GM11168 (cell line): ENCODE data around the gene RCAN2.

Experiments used
- in situ Hi-C: fragments of 300-500 bp; cut with MboI; formaldehyde crosslinking; loops from one replicate; pipeline ENCODE4 v1.12.0; 2022; ENCODE audit warnings: low sequenced_read_pairs; ENCODE audit not compliant: unreplicated experiment

Gene RCAN2

DNA sequence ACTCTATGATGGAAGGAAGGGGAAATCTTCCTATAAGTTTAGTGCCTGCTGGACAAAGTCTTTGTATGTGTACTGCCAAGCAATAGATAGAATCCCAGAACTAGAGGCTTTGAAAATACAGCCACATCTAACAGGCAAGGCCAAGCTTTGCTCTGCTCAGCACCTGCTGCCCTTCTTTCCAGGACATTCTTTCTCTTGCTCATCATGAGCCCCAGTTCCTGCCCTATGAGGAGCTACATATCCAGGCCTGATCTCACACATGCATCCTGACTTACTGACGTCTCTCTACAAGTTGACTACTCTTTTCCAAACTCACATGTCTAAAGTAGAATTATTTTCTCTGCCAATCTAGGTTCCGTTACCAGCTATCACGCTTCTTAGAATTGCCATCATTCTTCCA is 256.0 kb downstream of the RCAN2 start:
- in situ Hi-C loops: no loop called here

DNA sequence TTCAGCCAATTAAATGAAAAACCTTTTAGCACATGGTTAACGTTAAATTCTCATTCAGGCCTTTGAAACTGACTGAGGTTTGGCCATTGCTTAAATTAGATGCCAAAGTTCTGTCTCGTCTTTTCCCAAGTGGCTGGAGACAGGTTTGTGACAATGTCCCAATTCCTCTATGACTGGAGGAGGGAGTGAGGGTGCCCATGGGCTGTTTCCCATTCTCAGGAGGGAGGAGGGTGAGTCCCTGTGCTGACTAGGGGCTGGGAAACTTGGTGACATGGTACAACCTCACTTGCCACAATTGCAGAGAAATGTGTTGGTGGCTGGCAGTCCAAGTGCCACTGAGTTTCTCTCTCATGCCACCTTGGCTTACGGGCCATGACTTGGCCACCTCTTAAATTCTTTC is 256.5 kb downstream of the RCAN2 start:
- in situ Hi-C loops: no loop called here

DNA sequence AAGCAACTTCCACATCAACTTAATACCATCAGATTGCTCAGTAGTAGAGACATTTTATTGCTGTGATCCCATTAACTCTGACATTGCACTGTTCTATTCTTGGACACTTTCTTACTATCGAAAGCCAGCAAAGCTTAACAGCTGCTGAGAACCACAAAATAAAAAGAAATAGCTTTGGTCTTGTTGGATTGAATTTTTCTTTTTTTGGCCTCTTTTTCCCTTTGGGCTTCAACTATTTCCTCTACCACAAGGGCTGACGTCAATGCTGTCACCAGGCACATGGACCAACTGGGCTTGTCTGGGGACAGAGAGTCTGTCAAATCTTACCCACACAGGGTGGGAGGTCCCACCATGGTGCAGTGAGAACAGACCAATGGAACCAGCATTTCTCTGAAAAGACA is 257.1 kb downstream of the RCAN2 start:
- in situ Hi-C loops: no loop called here

DNA sequence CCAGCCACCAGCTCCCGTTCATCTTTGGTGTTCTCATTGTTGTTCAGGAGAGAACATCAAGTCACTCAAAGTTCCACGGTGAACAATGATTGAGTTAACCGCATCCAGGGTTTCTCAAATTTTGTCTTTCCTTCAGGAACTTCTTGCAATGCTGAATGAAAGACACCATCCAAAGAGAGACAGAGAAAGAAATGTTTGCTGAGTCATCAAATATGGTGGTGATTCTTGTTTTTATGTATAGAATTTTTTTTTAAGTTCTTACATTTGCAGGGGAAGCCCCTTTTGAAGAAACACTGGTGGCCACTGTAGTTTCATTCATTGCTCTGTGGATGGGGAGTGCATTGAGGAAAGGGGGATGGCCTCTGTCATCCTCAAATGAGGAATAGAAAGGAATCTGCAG is 258.1 kb downstream of the RCAN2 start:
- in situ Hi-C loops: no loop called here

DNA sequence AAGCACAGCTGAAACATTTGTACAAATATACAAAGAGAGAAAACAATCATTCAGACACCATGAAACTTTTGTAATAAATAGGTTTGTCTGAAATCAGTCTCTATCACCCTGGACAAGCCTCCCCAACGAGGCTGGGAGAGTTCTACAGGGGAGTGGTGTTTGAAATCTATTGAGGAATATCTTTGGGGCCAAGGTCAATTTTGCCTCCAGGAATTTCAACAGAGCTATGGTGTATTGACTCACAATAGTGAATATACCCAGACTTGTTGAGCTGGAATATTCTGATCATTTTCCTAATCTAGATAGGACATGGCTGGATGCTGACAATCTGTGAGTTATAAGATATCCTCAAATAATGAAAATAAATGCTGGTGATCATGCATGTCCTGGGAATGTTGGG is 269.0 kb downstream of the RCAN2 start:
- in situ Hi-C loops: loop anchor here (10.0 to 25.0 kb wide), 3 partner anchors 147 to 390 kb away; no protein-coding TSS in a partner anchor

DNA sequence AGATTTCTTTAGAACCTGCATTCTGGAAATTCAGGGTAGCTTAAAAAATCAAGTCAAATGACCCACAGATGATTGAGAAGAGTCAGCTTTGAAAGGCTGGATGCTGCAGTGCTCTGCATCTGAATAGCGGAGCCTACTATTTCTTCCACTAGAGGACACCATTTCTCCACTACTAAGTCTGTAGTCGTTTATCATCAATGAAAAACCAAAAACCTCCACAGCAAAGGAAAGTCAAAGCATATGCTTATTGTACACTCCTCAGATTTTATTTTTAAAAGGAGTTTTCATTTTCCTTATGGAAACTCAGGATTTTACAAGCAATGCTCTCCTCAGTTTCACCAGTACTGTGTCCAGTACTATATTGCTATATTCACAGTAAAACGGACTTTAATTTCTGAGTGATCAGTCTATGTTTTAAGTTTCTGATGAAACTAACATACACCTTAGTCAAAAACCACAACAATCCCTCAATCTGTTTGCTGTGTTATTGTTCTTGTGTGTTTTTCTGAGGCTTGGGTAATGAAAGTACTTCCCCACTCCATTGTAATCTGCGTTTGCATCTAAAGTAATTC is 269.9 kb downstream of the RCAN2 start:
- in situ Hi-C loops: loop anchor here (10.0 to 25.0 kb wide), 3 partner anchors 147 to 391 kb away; no protein-coding TSS in a partner anchor

DNA sequence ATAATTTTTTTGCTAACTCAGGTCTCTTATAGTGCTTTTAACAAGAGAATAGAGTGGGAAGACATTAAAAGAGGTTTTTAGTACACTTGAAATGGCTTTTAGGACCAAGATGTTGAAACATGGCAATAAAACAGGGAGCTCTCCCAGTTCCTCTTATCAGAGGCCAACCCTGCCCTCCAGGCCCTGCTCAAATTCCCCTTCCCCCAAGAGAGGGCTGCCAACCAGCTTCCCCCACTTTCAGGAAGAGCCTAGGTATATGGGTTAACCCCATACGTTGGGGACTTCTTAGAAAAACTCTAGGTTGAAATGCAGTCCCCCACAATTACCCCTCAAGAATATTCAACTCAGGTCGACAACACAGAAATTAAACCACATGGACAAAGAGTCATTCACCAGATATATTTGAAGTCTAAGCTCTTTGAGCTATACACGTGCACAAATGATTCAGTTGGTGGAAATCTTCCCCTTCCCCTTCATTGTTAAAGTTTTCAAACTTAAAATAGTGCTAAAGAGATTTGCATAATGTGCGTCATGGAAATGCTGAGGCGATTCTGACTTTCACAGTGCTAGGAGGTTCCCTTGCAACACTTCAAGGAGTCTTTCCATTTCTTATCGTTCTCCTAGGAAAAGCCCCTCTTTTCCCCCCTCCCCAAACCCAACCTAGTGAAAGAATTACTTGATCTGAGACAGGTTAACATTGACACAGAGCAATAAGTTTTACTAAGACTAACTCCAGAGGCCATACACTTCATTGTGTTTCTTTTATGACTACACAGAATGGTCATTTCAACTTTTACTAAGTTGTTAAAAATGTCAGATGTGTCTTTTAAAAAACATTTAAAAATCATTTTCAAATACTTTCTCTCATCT is 270.7 kb downstream of the RCAN2 start:
- in situ Hi-C loops: loop anchor here (10.0 to 25.0 kb wide), 3 partner anchors 146 to 392 kb away; no protein-coding TSS in a partner anchor

DNA sequence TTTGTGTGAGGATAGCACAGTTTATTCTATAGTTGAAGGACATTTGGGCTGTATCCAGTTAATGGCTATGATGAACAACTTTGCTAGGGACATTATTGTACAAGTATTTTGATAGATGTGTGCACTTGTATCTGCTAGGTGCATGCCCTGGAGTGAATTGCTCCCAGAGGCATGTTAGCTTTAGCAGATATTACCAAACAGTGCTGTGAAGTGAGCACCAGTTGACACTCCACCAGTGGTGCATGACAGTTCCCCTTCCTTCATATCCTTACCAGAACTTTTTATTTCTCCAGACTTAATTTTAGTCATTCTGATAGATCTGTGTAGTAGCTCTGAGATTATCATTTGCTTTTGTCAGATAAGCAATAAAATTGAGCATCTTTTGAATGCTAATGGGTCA is 271.6 kb downstream of the RCAN2 start:
- in situ Hi-C loops: loop anchor here (10.0 to 25.0 kb wide), 3 partner anchors 145 to 393 kb away; no protein-coding TSS in a partner anchor

DNA sequence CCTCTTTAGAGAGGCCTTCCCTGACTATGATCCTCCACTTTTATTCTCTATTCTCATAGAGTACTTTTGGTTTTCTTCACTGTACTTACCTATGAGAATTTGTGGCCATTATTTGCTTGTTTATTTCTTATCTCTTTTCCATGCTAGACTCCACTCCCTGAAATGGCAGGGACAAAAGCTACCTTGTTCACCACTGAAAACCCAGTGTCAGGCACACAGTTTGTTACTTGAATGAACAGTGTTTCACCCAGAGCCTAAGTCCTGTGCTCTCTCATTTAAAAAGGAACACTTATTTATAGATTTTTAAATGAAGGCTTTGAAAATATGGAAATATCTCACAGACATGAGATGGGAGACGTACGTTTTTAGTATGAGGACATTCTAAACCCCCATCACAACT is 272.8 kb downstream of the RCAN2 start:
- in situ Hi-C loops: loop anchor here (25.0 kb wide), 1 partner anchor 394 kb away; no protein-coding TSS in a partner anchor

DNA sequence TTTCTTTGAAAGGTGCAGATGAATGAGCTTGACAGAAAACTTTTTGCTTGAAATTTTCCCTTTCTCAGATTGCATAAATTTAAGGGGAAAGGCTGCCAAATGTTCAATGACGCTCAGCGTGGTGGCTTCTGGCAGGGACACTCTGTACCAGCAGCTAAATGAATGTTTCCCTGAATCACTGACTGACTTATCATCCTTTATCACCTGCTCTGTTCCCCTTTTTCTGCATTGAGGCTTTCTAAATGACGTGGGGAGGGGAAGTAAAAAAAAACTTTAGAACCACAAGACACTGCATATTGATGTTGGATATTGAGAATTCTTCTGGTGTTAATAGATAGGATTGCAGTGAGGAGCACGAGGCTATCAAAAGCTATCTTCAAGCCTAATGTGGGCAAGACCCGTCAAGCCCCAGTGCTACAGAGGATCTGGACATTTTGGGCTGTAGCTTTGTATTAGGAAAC is 273.5 kb downstream of the RCAN2 start:
- in situ Hi-C loops: loop anchor here (25.0 kb wide), 1 partner anchor 395 kb away; no protein-coding TSS in a partner anchor

DNA sequence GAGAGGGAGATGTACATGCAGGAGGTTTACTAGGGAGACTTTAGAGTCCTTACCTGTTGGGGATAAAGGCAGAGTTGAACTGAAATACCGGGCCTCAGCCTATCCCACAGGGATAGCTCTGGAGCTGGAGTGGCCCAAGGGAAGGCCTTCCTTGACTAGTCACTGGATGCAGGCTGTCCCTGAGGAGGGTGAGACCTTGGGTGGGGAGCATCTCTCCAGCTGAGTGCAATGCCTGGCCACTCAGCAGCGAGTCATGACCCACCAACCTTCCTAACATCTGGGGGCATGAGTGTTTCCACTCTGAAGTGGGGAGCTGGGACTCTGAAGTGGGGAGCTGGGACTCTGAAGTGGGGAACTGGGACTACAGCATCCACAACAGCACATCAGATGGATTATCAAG is 274.4 kb downstream of the RCAN2 start:
- in situ Hi-C loops: loop anchor here (25.0 kb wide), 1 partner anchor 395 kb away; no protein-coding TSS in a partner anchor

DNA sequence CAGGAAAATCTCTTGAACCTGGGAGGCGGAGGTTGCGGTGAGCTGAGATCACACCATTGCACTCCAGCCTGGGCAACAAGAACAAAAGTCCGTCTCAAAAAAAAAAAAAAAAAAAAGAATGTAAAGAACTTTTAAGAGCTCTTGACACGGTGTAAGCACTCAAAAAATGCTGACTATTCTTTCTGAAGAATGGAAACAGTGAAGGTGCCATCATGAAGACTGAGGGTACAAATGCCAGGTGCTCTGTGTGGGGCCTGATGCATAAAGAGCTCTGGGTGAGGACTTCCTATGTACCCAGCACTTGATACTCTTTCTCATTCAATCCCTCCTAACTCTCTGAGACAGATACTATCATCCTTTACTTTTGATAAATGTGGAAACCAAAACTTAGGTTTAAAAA is 275.5 kb downstream of the RCAN2 start:
- in situ Hi-C loops: loop anchor here (25.0 kb wide), 1 partner anchor 397 kb away; no protein-coding TSS in a partner anchor

DNA sequence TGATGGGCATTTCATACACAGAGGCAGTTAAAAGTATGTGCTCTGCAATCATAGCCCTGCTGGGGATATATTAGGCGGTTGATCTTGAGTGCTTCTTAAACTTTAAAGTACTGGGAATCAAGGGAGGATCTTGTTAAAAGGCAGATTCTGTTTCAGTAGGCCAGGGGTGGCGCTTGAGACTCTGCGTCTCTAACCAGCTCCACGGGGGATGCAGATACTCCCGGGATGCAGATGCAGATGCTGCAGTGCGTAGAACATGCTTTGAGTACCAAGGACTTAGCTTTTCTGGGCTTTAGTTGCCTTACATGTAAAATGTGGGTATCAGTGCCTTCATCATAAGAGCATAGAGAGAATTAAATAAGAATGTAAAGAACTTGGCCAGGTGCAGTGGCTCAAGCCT is 276.0 kb downstream of the RCAN2 start:
- in situ Hi-C loops: loop anchor here (25.0 kb wide), 1 partner anchor 397 kb away; no protein-coding TSS in a partner anchor

DNA sequence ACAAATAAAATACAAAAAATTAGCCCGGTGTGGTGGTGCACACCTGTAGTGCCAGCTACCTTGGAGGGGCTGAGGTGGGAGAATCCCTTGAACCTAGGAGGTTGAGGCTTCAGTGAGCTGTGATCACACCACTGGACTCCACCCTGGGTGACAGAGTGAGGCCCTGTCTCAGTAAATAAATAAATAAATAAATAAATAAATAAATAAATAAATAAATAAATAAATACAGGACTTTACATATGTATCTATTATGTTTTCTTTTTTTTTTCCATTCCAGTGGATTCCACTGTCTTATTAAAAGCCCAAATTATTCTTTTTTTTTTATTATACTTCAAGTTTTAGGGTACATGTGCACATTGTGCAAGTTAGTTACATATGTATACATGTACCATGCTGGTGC is 279.3 kb downstream of the RCAN2 start:
- in situ Hi-C loops: loop anchor here (25.0 kb wide), 1 partner anchor 400 kb away; no protein-coding TSS in a partner anchor

DNA sequence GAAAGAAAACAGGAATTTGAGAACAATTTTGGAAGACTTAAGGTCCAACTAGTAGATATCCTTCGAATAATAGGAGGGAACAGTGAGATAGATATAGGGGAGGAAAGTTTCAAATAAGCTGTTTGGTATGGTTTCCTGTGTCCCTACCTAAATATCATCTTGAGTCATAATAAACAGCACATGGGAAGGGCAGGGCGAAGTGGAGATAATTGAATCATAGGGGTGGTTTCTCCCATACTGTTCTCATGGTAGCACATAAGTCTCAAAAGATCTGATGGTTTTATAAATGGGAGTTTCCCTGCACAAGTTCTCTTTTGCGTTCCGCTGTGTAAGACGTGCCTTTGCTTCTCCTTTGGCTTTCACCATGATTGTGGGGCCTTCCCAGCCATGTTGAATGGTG is 281.0 kb downstream of the RCAN2 start:
- in situ Hi-C loops: loop anchor here (25.0 kb wide), 1 partner anchor 402 kb away; no protein-coding TSS in a partner anchor

DNA sequence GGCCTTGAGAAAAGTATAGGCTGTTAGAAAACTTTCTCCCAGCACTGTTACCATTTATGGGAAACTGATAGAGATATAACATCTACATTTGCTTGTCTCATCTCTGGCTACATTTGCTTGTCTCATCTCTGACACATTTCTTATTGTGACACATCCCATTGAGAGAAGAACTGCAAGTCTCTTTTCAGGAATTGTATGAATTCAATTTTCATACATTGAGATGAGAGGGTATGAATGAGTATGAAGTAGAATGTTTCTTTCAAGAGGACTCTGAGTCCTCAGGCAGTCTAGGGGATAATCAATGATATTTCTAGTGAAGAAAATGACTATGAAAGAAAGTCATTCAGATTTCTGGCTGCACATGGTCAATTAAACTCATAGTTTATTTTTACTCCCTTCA is 282.9 kb downstream of the RCAN2 start:
- in situ Hi-C loops: loop anchor here (25.0 kb wide), 1 partner anchor 404 kb away; no protein-coding TSS in a partner anchor

DNA sequence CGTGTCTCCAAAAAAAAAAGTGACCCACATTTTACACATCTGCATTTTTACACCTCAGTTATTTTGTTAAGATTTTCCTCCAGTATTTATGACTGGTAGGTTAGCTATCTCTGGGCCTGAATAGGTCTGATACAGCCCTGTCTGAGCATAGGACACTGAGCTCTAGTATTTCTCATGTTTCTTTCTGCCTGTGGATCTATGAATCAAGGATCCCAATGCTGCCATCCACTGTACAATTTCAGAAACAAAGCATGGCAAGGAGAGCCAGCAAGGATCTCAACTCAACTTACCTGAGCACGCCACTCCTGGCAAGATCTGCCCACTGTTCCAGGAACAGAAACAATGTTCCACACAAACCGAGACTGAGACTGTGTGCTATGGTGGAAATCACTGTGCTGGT is 284.1 kb downstream of the RCAN2 start:
- in situ Hi-C loops: loop anchor here (25.0 kb wide), 1 partner anchor 405 kb away; no protein-coding TSS in a partner anchor

DNA sequence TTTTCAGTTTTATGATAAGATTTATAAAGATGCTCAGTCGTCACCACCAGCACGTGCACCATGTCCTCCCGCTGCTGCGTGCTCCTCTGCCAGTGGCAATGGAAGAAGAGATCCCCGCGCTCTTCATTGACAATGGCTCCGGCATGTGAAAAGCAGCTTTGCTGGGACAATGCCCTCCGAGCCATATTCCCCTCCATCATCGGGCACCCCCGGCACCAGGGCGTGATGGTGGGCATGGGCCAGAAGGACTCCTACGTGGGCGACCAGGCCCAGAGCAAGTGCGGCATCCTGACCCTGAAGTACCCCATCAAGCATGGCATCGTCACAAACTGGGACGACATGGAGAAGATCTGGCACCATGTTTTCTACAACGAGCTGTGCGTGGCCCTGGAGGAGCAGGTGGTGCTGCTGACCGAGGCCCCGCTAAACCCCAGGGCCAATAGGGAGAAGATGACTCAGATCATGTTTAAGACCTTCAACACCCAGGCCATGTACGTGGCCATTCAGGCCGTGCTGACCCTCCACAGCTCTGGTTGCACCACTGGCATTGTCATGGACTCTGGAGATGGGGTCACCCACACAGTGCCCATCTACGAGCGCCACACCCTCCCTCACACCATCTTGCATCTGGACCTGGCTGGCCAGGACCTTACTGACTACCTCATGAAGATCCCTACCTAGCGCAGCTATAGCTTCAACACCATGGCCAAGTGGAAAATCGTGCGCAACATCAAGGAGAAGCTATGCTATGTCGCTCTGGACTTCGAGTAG is 286.2 kb downstream of the RCAN2 start:
- in situ Hi-C loops: loop anchor here (25.0 kb wide), 1 partner anchor 407 kb away; no protein-coding TSS in a partner anchor

DNA sequence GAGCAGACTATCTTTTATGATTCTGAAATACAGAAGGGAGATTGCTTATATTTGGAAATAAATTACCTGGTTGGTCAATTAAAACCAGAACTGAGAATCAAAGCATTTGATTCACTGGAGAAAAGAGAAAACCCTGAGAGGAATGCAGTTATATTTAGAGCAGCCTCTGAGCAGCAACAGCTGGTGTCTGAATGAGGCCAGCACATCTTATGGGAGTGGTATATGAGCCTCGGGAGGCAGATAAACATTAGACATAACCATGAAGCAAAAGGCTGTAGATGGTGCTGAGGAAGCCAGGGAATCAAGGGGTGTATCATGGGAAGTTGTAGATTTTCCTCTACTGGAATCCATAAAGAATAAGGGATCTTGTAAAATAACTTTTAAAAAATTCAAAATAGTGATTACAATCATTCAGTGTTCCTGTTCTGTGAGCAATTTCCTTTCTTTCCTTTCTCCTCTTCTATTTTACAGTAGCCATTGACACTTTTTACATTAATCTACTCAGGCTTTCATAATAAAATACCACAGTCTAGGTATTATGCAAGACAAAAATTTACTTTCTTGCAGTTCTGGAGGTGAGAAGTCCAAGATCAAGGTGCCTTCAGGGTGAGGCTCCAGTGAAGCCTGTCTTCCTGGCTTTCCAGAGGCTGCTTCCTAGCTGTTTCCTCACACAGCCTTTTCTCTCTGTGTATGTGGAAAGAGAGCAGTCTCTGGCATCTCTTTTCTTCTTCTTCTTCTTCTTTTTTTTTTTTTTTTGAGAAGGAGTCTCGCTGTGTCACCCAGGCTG is 287.7 kb downstream of the RCAN2 start:
- in situ Hi-C loops: loop anchor here (25.0 kb wide), 1 partner anchor 409 kb away; no protein-coding TSS in a partner anchor
